HuH-7.5 (cell line): ENCODE data around the gene MARCHF10.
"Not testable (repeated sequence)": the region's sequence is repeated elsewhere in the genome, so short reads cannot be mapped to it uniquely, and the experiment has no call there.

Experiments
- DNase-seq: peaks from one replicate; pipeline ENCODE4 v3.0.0; 2011; ENCODE audit warnings: low spot score

The MARCHF10 gene

DNA sequence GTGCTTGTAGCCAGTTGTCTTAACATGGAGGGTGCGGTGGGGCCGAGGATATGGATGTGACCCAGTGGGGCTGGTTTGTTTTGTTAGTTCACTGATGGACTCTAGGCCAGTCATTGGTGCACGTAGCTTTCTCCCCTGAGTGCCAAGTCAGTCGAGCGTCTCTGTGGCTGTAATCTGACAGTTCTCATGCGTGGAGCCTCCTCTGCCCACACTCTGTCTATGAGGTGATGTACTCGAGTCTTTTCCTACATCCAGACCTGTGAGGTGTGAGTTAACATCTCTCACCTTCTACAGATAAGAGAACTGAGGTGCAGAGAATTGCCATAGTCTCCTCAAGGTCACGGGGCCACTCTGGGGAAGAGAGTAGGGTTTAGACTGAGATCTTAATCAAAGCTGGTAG is 90.2 kb downstream of the MARCHF10 start:
- DNase-seq = no peak

DNA sequence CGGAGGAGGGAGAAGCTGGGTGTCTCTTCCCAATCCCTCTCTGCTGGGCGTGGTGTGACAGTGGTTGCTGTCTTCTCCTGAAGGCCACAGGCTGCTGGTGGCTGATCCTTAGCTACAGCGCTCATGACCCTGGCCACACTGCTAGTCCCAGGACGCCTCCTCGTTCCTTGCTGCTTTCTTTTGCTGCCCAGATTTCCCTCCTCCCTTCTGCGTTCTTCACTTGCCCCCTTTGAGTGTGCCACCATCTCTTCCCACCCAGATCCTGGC is 90.6 kb downstream of the MARCHF10 start:
- DNase-seq = no peak

DNA sequence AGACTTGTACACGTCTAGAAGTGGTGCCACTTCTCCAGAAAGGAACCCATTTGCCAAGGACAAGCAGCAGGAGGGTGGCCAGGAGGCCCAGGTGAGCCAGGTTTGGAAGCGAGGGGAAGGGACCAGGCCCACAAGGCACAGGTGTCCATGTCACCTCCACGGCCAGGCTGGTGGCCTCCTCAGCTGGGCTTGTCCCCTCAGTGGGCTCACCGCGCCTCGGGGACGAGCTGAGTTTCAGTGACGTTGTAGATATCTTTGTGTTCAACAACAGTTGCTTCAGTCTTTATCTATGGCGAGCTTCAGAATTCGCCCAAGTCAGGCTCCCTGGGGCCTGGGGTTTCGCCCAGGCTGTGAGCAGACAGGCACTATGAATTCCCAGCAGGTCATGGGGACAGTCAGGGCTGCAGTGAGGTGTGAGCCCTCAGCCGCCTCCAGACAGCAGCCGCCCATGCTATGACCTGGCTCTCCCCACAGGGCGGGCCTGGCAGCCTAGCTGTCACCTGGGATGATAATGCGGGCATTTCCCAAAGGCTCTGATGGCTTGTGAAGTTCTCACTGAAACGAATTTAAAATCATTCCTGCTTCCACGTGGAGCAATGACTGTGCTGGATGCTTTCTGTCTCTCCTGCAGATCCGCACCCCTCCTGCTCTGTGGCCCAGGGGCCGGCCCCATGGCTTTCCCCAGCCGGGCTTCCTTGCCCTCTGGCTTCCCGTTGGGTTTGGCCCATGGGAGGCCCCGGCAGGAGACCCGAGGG is 91.1 kb downstream of the MARCHF10 start:
- no peak for DNase-seq

DNA sequence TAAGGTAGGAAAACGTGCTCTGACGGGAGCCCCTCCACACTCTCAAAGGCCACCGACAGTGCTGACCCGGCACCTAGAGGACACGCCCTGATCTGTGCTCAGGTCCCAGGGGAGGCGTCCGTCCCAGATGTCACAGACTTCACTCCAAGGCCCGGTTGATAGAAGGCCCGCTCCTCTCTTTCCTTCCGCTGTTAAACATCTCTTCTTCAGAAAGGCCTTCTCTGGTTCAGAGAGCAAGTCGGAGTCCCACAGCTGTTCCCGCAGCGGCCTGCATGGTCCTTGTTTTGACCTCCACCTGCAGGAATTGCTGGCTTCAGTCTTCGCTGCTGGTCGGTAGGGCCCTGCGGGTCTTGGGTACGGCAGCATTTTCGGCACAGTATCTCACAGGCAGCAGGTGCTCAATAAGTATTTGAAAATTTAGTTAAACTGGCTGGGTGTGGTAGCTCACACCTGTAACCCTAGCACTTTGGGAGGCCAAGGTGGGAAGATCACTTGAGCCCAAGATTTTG is 92.2 kb downstream of the MARCHF10 start:
- DNase-seq = no peak

DNA sequence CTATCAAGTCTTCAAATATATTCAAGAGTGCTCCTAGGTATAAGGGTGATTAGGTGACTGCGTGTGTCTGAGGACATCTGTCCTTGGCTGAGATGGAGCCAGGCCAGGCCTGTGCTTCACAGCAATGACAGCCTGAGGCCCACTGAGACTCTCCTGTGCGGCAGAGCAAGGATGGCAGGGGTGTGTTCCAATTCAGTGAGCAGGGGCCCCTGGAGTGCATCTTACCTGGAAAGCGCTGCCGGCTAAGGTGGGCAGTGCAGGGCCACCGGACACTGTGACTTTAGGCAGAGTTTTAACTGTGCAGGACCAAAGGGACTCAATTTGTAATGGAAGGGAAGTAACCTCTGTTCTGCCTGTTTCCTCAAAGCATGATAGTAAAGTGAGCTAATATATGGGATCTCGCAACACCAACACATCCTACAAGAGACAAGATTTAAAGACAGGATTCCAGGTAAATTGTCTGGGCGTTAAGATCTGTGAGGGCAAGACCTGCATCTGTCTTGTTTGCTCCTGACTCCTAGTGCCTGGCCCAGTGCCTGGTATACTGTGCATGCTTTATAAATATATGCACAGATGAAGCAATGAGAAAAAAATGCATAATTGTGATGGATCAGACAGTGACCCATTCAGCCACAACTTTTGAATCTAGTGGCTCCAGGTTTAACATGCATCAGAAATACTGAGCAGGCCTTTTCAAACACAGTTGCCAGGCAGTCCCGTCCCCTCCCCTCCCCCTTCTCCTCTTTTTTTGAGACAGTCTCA is 93.9 kb downstream of the MARCHF10 start:
- no peak for DNase-seq

DNA sequence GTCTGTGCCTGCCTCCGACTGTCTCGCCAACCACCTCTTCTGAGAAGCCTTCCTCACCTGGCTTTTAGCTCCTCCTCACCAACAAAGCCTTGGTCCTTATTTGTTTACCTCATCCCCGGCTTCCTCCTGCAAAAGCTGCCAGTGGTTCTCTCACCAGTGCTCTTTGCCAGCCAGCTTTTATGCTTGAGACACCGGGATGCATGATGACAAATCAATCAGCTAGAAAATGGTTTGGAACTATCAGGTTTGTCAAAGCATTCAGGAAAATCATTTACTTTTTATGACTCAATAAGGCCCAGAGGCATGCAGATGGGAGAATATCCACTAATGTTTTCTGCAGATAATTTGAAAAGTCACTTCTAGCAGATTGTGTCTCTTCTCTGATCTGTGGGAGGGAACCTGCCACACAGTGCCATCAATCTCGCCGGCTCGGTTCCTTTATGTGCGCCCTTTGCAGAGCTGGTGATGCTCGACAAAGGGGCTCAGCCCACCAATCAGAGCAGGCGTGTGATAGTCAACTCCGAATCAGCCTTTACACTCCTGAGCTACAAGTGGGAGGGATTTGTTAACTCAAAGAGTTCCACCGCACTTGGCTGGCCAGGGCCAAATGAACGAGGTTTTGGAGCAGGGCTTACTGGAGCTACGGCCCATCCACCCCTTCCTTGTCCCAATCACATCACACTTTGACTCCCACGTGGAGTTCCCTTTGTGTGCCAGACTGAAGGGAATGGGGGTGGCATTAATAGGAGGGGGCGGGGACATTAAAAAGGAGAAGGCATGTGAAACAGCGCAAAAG is 94.8 kb downstream of the MARCHF10 start:
- no peak for DNase-seq

DNA sequence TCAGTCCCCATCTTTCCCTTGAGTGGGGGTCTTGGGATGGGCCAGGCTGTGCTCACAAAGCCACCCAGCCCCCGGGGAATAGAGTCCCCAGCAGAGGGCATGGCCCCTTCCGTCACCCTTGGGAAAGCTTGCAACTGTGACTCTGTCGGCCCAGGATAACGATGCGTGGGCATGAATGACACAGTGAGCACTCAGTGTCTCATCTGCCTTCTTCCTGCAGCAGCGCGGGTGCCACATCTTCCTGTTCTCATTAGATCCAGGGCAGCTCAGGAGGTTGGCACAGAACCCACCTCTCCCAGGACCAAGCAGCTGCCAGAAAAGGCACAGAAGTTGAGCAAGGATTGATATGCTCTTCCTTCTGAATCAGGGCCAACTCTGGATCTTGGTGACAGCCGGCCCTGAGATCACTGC is 95.9 kb downstream of the MARCHF10 start:
- DNase-seq = no peak

DNA sequence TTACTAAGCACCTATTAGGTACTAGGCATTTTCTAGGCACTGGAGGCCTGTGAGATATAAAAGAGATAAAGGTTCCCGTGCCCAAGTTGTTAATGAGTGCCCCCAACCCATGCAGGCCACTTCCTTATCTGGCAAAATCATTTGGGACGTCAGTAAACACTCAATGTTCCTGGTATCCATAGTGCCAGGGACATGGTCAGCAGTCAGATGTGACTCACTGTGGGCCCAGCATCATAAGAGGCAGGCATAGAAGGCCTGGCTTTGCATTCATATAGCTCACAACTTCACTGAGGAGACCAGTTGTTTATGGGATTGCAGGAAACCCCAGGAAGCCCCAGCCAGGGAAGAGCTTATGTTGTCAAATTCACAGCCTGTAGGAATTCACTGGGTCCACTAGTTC is 99.5 kb downstream of the MARCHF10 start:
- DNase-seq = no peak

DNA sequence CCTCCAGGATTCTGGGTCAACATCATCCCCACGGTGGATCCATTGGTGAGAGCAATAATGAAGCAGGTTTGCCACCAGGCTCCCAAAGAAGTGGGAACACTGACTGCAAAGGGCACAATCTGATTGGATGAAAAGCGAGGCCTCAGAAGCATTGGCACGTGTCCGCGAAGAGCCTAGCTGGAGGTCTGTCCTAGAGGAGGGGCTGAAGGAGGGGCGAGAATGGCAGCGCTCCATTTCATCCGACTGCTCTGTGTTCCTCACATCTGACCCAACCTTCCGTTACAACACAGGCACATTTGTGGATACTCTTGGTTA is 100.7 kb downstream of the MARCHF10 start:
- no peak for DNase-seq

DNA sequence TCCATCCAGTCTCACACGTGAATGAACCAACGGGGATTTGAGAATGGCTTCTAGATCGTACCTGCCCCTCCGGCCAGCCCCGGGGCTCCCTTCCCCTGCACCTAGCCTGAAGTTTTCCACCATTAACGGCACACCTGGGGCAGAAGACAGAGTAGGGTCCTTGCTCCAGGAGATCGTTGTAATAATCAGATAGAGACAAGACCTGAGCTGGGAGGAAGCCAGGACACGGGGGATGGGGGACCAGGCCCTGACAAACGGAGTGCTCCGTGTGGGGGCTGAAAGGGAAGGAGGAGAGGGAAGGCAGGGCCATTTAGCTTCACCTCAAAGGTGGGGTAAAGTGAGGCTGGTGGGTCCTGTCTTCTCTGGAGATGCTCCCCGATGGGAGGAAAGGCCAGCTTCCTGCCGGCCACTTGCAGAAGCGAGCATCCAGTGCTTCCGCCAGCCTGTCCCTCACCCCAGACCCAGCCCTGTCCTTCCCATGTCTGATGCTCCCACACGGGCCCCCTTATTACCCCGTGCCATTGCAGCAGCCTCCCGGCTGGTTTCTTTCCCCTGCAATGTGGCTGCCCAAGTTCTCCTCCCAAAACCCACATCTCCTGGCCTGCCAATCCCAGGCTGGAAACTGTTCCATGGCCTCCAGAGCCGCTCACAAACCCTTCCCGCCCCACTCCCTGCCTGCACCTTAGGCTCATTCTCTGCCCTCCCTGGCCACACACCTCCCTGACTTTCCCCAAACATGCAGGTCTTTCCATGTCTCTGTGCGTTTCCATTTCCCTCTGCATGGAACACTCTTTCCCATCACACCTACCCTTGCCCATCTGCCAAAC is 101.3 kb downstream of the MARCHF10 start:
- DNase-seq = no peak

DNA sequence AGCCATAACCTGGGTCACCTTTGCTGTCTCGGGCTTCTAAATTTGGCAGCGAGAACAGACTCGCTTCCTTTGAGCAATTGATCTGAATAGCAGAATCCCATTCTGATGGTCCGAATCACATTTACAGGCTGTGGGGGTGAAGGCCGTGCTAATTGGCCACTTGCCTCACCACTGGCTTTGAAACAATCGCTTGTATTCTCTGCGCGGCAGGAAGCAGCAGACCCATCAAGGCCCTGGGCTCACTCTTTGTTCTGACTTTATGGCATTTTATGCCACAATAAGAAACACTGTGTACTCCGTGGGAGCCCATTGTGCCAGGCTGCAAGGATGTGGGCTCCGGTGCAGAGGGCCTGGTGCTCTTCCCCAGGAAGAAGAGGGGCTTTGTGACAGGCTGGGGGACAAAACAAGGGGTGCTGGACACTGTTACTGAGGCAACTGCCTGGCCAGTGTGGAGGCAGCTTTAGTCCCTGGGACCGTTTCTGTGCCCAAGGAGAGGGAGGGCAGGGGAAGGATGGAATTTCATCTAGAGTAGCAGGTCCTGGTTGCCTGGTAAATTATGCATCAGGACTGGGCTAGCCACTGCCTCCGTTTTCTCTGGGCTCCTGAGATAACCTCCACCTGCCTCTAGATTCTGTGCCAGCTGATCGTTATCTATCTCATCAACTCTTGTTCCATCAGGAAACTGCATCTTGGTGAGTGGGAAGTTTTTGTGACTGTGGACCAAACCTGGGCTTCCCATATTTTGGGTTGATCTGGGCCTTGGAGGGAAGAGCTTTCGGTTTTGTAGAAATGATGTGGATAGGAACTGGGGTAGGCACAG is 102.1 kb downstream of the MARCHF10 start:
- DNase-seq = no peak

DNA sequence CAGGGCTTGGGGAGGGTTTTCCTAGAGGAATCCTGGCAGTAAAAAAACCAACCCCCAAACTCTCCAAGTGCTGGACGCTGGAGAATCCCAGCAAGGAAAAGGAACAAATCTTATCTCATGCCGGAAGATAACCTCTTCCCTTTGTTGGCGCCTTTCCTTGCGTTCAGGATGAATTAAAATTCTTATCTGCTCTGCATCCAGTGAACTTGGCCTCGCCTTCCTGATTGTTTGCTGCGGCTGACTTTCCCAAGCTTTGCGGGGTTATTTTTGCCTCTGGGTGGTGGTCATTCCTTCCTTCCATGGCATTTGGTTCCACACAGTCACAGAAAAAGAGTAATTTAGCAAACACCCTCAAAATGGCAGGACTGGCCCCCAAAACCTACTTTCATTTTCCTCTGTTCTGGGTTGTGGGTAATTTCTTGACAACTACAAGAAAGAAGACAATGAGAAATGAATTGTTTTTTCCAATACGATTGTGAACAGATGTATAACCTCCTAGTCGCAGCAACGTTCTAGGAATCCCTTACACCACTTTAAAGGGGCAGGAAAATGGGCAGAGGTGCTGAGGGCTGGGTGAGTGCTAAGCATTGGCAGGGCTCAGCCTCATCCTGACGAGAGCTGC is 102.8 kb downstream of the MARCHF10 start:
- no peak for DNase-seq

DNA sequence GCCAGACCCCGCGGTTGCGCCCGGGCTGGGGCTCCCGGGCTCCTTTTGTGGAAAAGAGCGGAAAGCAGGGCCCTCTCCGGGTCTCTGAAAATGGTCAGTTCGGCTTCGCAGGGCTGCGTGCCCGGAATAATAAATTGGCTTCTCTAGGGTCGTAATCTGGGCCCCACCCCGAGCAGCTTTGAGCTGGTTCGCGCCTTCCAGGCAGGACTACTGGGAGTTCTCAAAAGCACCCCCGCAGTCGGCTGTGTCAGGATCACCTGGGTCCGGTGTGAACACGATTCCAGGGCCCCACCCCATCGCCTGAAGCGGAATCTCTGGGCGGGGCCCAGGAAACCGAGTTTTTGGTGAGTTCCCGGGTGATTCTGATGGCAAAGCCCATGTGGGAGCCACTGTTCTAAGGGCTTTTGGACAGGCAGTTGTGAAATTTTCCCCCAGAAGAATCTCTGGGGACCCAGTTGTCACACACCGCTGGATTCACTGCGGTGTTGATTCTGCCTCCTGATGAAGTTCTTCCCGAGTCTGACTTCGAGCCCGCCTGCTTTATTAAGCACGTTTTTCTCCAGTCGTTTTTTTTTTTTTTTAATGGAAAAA is 103.6 kb downstream of the MARCHF10 start:
- no peak for DNase-seq

DNA sequence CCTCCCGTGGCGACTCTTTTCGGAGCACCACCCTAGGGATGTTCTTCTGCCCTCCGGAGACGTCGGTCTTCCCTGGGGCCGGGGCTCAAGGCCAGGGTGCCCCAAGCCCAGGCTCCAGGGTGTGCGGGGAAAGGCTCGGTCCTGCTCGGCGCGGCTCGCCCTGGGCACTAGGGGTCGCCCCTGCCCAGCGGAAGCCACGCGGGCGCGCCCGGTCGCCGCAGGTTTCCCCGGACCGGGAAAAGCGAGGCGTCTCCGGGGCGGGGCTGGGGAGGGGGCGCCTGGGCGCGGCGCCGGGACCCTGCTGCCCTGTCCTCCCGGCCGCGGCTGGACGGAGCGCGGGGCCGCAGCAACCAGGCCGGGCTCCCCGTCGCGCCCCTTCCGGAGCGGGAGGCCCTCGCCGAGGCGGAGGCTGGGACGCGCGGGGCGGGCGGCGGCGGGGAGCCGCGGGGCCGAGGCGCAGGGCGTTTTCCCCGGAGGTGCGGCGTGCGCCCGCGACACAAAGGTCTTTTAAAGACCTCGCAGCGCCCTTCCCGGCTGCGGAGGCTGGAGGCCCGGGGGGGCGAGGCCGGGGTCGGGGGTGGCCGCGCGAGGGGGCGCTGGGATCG is 104.2 kb downstream of the MARCHF10 start:
- peak; percentile 70 for DNase-seq

DNA sequence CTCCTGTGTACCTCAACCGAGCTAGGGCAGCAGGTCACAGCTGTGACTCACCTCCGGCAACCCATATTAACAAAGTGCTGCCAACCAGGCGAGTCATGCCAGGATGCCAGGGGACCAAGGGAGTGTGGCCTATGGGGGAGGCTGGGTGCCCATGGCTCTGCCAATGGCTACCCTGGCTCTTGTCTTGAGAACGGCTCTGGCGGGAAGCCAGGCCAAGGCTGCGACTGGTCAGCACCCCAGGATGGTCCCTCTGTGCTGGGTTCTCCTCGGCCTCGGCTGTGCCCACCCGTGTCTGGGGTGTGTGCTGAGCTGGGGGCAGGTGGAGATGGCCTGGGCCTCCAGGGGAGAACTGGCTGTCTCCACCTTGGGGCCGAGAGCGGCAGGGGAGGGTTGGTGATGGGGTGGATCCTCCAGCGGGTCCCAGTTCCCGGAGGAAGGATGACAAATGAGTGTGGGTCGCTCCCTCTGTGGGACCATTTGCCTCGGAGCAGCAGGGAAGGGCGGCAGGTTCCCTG is 104.8 kb downstream of the MARCHF10 start:
- no peak for DNase-seq

DNA sequence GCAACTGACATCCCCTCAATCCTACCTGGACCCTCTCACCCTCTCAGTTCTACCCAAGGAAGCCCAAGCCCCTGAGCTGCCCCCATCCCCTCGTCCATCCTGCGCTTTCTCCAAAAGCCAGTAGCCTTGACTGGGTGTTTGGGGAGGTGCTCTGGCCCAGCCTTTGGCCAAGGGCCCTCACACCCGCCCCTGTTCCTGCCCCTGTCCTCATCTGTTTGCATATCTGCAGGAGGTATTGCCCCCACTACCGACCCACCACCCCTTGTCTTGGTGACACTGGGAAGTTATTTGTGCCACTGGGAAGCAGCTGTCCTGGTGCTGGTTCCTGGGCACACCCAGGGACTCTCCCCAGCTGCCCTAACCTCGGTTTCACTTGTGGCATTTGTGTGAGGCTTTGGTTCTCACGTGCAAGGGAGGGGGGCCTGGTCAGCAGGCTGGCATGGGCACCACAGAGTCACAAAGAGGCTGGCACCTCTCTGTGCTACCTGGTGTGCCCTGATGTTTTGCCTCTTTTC is 105.3 kb downstream of the MARCHF10 start:
- DNase-seq = no peak

DNA sequence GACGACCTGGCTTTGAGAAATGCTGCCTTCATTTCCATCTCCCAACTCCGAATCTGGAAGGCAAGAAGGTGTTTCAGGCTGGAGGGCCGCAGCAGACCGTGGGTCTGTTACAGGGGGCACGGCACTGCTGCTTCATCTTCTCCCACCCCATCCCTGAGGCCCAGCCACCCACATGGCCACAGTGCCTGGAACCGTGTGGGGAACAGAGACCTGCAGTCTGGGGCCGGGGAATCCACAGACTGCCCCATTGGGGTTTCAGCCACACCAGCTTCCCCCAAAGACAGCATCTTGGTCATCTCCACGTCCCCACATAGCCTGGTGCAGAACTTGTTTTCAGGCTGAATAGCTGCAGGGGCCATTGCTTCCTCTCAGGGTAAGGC is 106.4 kb downstream of the MARCHF10 start:
- no peak for DNase-seq

DNA sequence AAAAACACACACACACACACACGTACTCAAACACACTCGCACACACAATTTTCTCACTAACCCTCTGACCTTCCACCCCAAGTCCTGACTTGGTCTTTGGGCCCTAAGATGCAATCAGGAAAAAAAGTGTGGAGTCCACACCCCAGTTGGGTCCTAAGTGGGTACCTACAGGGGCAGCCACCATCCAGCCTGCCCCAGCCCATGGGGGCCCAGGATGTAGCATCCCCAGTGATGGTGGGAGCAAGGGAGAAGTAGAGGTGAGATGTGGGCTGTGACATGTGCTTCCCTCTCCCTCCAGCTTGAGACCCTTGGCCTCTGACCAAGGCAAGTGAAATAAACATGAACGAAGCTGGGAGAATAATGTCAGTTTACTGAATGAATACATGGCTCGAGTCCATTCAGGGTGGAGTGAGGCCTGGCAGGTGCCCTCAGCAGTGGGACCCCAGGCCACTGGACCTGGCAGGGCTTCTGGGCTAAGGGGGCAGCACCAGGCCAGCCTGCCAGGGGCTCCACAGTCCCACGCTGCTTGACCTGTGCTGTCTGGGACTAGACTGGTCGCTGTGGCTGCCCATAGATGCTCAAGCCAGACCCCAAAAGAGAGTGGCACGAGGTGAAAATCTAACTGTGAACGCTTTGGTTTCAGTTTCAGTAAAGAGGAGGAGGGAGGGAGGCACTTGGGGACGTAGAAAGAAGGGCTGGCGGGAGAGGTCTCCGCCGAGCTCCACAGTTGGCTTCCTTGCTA is 107.0 kb downstream of the MARCHF10 start:
- no peak for DNase-seq

DNA sequence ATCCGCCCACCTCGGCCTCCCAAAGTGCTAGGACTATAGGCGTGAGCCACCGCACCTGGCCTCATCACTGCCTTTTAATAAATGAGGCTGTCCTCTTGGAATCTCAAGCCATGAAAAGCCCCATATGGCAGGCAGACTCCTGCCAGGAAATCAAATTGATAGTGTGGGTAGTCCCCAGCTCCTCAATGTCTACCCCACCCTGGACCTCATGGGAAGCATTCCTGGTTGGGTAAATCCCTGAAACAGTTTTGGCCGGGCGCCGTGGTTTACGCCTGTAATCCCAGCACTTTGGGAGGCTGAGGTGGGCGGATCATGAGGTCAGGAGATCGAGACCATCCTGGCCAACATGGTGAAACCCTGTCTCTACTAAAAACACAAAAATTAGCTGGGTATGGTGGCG is 109.7 kb downstream of the MARCHF10 start:
- DNase-seq = not testable (repeated sequence)
